KMS-11 (cell line): ENCODE results near the gene KCNE1.

ENCODE experiments used
- H2AFZ ChIP-seq: fragments of 200-600 bp; sonication (generic); 2 replicates; pipeline ENCODE4 v1.6.1; 2016; ENCODE audit warnings: antibody characterized with exemption, mixed run types, low read depth
- H3K27ac ChIP-seq: fragments of 200-600 bp; sonication (generic); 2 replicates; pipeline ENCODE4 v1.6.1; 2016; ENCODE audit warnings: mild to moderate bottlenecking, mixed run types
- H3K27me3 ChIP-seq: fragments of 200-600 bp; sonication (generic); 2 replicates; pipeline ENCODE4 v1.6.1; 2017; ENCODE audit warnings: mild to moderate bottlenecking, low read depth, mixed run types, moderate library complexity; ENCODE audit not compliant: insufficient read depth
- H3K36me3 ChIP-seq: fragments of 200-600 bp; sonication (generic); 2 replicates; pipeline ENCODE4 v1.6.1; 2017; ENCODE audit warnings: mild to moderate bottlenecking, mixed run types; ENCODE audit not compliant: insufficient read depth
- H3K4me1 ChIP-seq: fragments of 200-600 bp; sonication (generic); 2 replicates; pipeline ENCODE4 v1.6.1; 2016; ENCODE audit warnings: mild to moderate bottlenecking, low read depth, mixed run types; ENCODE audit not compliant: poor library complexity, severe bottlenecking
- H3K4me2 ChIP-seq: fragments of 200-600 bp; sonication (generic); 2 replicates; pipeline ENCODE4 v1.7.0; 2016; ENCODE audit warnings: mild to moderate bottlenecking, mixed run types
- H3K4me3 ChIP-seq: fragments of 200-600 bp; sonication (generic); IDR thresholded peaks from 2 replicates; pipeline ENCODE4 v1.6.1; 2017; ENCODE audit warnings: low read depth, low read length, mixed read lengths; ENCODE audit not compliant: insufficient read depth
- H3K79me2 ChIP-seq: fragments of 200-600 bp; sonication (generic); 2 replicates; pipeline ENCODE4 v1.6.1; 2016; ENCODE audit warnings: low read depth, mixed run types; ENCODE audit not compliant: insufficient read depth
- H3K9ac ChIP-seq: fragments of 200-600 bp; sonication (generic); 2 replicates; pipeline ENCODE4 v1.6.1; 2016; ENCODE audit warnings: mild to moderate bottlenecking, mixed run types
- H4K20me1 ChIP-seq: fragments of 200-600 bp; sonication (generic); 2 replicates; pipeline ENCODE4 v1.6.1; 2016; ENCODE audit warnings: mild to moderate bottlenecking, mixed run types; ENCODE audit not compliant: insufficient read depth
- TF ChIP-seq, protein P1 (sequence below): fragments of 200-600 bp; sonication (generic); conservative IDR thresholded peaks from 2 replicates; pipeline ENCODE4 v1.6.1; 2017; ENCODE audit warnings: low read depth, mild to moderate bottlenecking, antibody characterized with exemption, low read length, moderate library complexity, mixed read lengths

The KCNE1 gene

GRCh38 chr21:34528131-34528561 lies 16.1 kb upstream of the KCNE1 start:
- no peaks in the 10 kb centered on the region for H3K79me2 ChIP-seq
- H4K20me1 ChIP-seq = no peaks in the 10 kb centered on the region
- no peak overlapping the region for H3K4me3 ChIP-seq
- H2AFZ ChIP-seq = no peak overlapping the region
- H3K9ac ChIP-seq = no peak overlapping the region
- peaks cover 28% of the 10 kb centered on the region for H3K4me1 ChIP-seq
- no peaks in the 10 kb centered on the region for H3K27me3 ChIP-seq
- H3K36me3 ChIP-seq = no peaks in the 10 kb centered on the region
- H3K4me2 ChIP-seq = peak overlapping the region; percentile 76; the same call in 1 of the 2 replicates
- TF ChIP-seq, protein P1, sequence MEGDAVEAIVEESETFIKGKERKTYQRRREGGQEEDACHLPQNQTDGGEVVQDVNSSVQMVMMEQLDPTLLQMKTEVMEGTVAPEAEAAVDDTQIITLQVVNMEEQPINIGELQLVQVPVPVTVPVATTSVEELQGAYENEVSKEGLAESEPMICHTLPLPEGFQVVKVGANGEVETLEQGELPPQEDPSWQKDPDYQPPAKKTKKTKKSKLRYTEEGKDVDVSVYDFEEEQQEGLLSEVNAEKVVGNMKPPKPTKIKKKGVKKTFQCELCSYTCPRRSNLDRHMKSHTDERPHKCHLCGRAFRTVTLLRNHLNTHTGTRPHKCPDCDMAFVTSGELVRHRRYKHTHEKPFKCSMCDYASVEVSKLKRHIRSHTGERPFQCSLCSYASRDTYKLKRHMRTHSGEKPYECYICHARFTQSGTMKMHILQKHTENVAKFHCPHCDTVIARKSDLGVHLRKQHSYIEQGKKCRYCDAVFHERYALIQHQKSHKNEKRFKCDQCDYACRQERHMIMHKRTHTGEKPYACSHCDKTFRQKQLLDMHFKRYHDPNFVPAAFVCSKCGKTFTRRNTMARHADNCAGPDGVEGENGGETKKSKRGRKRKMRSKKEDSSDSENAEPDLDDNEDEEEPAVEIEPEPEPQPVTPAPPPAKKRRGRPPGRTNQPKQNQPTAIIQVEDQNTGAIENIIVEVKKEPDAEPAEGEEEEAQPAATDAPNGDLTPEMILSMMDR = no peak
- H3K27ac ChIP-seq = no peak overlapping the region

GRCh38 chr21:34526618-34527290 lies 14.7 kb upstream of the KCNE1 start:
- H3K9ac ChIP-seq = peak overlapping the region; percentile 41
- H3K27me3 ChIP-seq = no peaks in the 10 kb centered on the region
- H3K4me3 ChIP-seq = peak overlapping the region; percentile 35
- no peaks in the 10 kb centered on the region for H3K36me3 ChIP-seq
- no peaks in the 10 kb centered on the region for H4K20me1 ChIP-seq
- peak overlapping the region; percentile 7; the same call in 1 of the 2 replicates for H2AFZ ChIP-seq
- TF ChIP-seq, protein P1 = no peak
- peak overlapping the region; percentile 69 for H3K27ac ChIP-seq
- H3K79me2 ChIP-seq = no peaks in the 10 kb centered on the region
- peak overlapping the region; percentile 76 for H3K4me2 ChIP-seq
- H3K4me1 ChIP-seq = peaks cover 28% of the 10 kb centered on the region

DNA sequence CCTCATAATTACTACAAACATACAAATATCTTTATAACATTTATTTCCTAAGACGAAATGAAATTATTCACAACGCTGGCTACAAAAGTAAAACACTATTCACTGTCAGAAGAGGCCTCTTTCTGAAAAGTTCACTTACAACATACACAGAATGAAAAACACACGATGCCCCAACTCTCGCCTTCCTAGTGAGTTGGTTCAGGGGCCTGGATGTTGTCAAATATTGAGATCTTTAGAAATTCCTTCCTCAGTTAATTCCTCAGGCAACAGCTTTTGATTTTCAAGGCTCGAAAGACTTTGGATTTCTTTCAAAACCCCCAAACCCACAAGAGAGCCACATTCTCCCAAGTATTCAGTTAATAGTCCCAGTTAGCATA lies 14.2 kb upstream of the KCNE1 start:
- H2AFZ ChIP-seq = peak overlapping the region; percentile 7; the same call in 1 of the 2 replicates
- peaks cover 28% of the 10 kb centered on the region for H3K4me1 ChIP-seq
- H3K36me3 ChIP-seq = no peaks in the 10 kb centered on the region
- peak overlapping the region; percentile 35 for H3K4me3 ChIP-seq
- no peaks in the 10 kb centered on the region for H3K79me2 ChIP-seq
- no peaks in the 10 kb centered on the region for H4K20me1 ChIP-seq
- H3K9ac ChIP-seq = peak overlapping the region; percentile 41
- peak overlapping the region; percentile 69 for H3K27ac ChIP-seq
- H3K27me3 ChIP-seq = no peaks in the 10 kb centered on the region
- TF ChIP-seq, protein P1 = no peak
- H3K4me2 ChIP-seq = peak overlapping the region; percentile 76

GRCh38 chr21:34524646-34525601 lies 12.9 kb upstream of the KCNE1 start:
- Histone ChIP-seq H4K20me1 (no peaks in the 10 kb centered on the region), H2AFZ (no peak overlapping the region), H3K4me1 (peaks cover 38% of the 10 kb centered on the region), H3K9ac (no peak overlapping the region), H3K4me3 (no peak overlapping the region), H3K36me3 (no peaks in the 10 kb centered on the region; the same call in 1 of the 2 replicates), H3K27ac (no peak overlapping the region), H3K79me2 (no peaks in the 10 kb centered on the region), H3K27me3 (no peaks in the 10 kb centered on the region), H3K4me2 (no peak overlapping the region)
- TF ChIP-seq, protein P1 = no peak
